Hepatocyte (in vitro differentiated cells): ENCODE measurements around the gene CIAO3.

Experiments used
- CTCF ChIP-seq: fragments of 200-600 bp; sonication (generic); IDR thresholded peaks from 2 replicates; pipeline ENCODE4 v1.5.1; 2016; ENCODE audit warnings: antibody characterized with exemption, mild to moderate bottlenecking; ENCODE audit not compliant: poor library complexity
- EZH2phosphoT487 ChIP-seq: fragments of 200-600 bp; sonication (generic); IDR thresholded peaks from one replicate; pipeline ENCODE4 v1.6.1; 2018; ENCODE audit warnings: antibody characterized with exemption, mild to moderate bottlenecking, low read depth, moderate library complexity; ENCODE audit not compliant: unreplicated experiment, severe bottlenecking

GRCh38 chr16:776824-777223 is 36.0 kb upstream of the CIAO3 start:
- TF ChIP-seq CTCF (no peak), EZH2phosphoT487 (no peak)
